Fibroblast of lung (primary cell): ENCODE results near the gene HNRNPLL.

ENCODE experiments used
- CTCF ChIP-seq, 2 donors: IDR thresholded peaks in 1 of 2; conservative IDR thresholded peaks in 1 of 2; 1 replicate in 1 of 2; 2 replicates in 1 of 2; pipeline ENCODE4 v1.5.1; 2011 to 2012; ENCODE audit warnings: low read length in 2 of 2, control low read depth in 1 of 2, inconsistent platforms in 1 of 2, low read depth in 1 of 2, mild to moderate bottlenecking in 1 of 2
- EZH2 ChIP-seq: IDR thresholded peaks from 2 replicates; pipeline ENCODE4 v1.5.1; 2012; ENCODE audit warnings: low read length, control low read depth, mild to moderate bottlenecking; ENCODE audit errors: missing control alignments

GRCh38 chr2:38547791-38548190, 54.9 kb downstream of the HNRNPLL start:
- TF ChIP-seq CTCF (conservative IDR thresholded peaks at IDR 0.05 in 1 of 2, IDR thresholded peaks at IDR 0.05 in 1 of 2; ENCODE audit: low read depth in 1 of 2, low read length in 2 of 2) = no peak
- TF ChIP-seq EZH2 = no peak
